Stimulated activated CD4-positive, alpha-beta T cell treated with anti-CD3 and anti-CD28 coated beads, Interleukin-15, amount 100 ng/mL, for 24 hours (primary cell): Measurements from ENCODE around the gene SHISA8.
"Not testable (repeated sequence)": the region's sequence is repeated elsewhere in the genome, so short reads cannot be mapped to it uniquely, and the experiment has no call there.

Experiments used
- DNase-seq: peaks from one replicate; pipeline ENCODE4 v3.0.0-alpha.2; 2020

The SHISA8 gene

GRCh38 chr22:41915035-41915785 is at the start of gene SHISA8:
Gene SHISA8, minus strand, starts transcription at chr22:41915074. Its CDS starts 407 bp downstream, at chr22:41914667.
- peak; percentile 69 for DNase-seq

- DNase-seq: no peak
Measured at GRCh38 chr22:41964112-41964491, 49.2 kb upstream of the SHISA8 start.

GRCh38 chr22:41963453-41964111 is 48.7 kb upstream of the SHISA8 start:
- DNase-seq: no peak

GRCh38 chr22:41957941-41958556 is 43.2 kb upstream of the SHISA8 start:
- DNase-seq: no peak

GRCh38 chr22:41952713-41953112 is 37.8 kb upstream of the SHISA8 start:
- no peak for DNase-seq

- no peak for DNase-seq
Measured at GRCh38 chr22:41951898-41952474, 37.1 kb upstream of the SHISA8 start, which contains the start of gene SMIM45. Gene SMIM45, plus strand, starts transcription at chr22:41952150.

- DNase-seq: no peak
Measured at GRCh38 chr22:41949297-41949965, 34.6 kb upstream of the SHISA8 start.

GRCh38 chr22:41948928-41949296 is 34.0 kb upstream of the SHISA8 start:
- not testable (repeated sequence) for DNase-seq

GRCh38 chr22:41948142-41948541 is 33.3 kb upstream of the SHISA8 start:
- DNase-seq: no peak

- no peak for DNase-seq
Measured at GRCh38 chr22:41947424-41948080, 32.7 kb upstream of the SHISA8 start.

- DNase-seq: peak; percentile 98
Measured at GRCh38 chr22:41946629-41947423, 32.0 kb upstream of the SHISA8 start, which contains the start of gene CENPM. Gene CENPM, minus strand, starts transcription at chr22:41947152. Its CDS starts 76 bp downstream, at chr22:41947076.

- peak; percentile 41 for DNase-seq
Measured at GRCh38 chr22:41943661-41944209, 28.9 kb upstream of the SHISA8 start.

- peak; percentile 85 for DNase-seq
Measured at GRCh38 chr22:41940832-41941765, 26.2 kb upstream of the SHISA8 start.

- DNase-seq: peak; percentile 96
Measured at GRCh38 chr22:41939981-41940831, 25.3 kb upstream of the SHISA8 start.

- no peak for DNase-seq
Measured at GRCh38 chr22:41936894-41937169, 22.0 kb upstream of the SHISA8 start.

- no peak for DNase-seq
Measured at GRCh38 chr22:41935509-41935908, 20.6 kb upstream of the SHISA8 start.

- DNase-seq: no peak
Measured at GRCh38 chr22:41935015-41935351, 20.1 kb upstream of the SHISA8 start.

GRCh38 chr22:41934284-41935014 is 19.6 kb upstream of the SHISA8 start:
- no peak for DNase-seq
